Measurements from ENCODE around the gene TRIM24.

DNA sequence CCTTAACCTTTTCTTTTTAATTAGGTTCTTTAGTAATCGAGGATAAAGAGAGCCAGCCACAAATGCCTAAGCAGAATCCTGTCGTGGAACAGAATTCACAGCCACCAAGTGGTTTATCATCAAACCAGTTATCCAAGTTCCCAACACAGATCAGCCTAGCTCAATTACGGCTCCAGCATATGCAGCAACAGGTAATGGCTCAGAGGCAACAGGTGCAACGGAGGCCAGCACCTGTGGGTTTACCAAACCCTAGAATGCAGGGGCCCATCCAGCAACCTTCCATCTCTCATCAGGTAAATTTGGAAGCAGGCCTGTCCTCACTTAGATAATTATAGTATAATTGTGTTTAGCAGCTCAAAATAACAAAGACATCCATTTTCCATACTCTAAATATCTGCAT is 94.6 kb downstream of the TRIM24 start:
- TF ChIP-seq POLR2A (IDR thresholded peaks at IDR 0.05; ENCODE audit: low read length) = no peak
- TF ChIP-seq GATA1 (IDR thresholded peaks at IDR 0.05; ENCODE audit: low read depth, low read length) = no peak
